K562 (cell line): ENCODE data around the gene TMEM63C. TPM values are rescaled to one million over a fixed set of nuclear protein-coding genes. Genes with fewer than 3 reads are reported as not detected.

ENCODE experiments used
- CTCF ChIP-seq, 3 experiments: IDR thresholded peaks in 2 of 3; conservative IDR thresholded peaks in 1 of 3; 2 replicates each; pipeline ENCODE4 v1.5.1; 2011 to 2012; ENCODE audit warnings: low read length in 3 of 3, mild to moderate bottlenecking in 3 of 3, control low read depth in 2 of 3, improper control_type of control experiment in 1 of 3, inconsistent platforms in 1 of 3, low read depth in 1 of 3, mixed read lengths in 1 of 3, moderate library complexity in 1 of 3; ENCODE audit not compliant: insufficient read depth in 2 of 3
- E2F6 ChIP-seq, 2 experiments: IDR thresholded peaks; 2 replicates each; pipeline ENCODE4 v1.6.1; 2011; ENCODE audit warnings: borderline replicate concordance in 1 of 2, control low read depth in 1 of 2, low read depth in 1 of 2, low read length in 1 of 2, mild to moderate bottlenecking in 1 of 2, mixed read lengths in 1 of 2, moderate library complexity in 1 of 2; ENCODE audit not compliant: insufficient read depth in 1 of 2, insufficient read length in 1 of 2, poor library complexity in 1 of 2, severe bottlenecking in 1 of 2; ENCODE audit errors: extremely low read depth in 1 of 2
- FOXP4 ChIP-seq: sonication (generic); formaldehyde crosslinking; IDR thresholded peaks from 2 replicates; pipeline ENCODE4 v1.8.0; 2022; ENCODE audit warnings: mild to moderate bottlenecking, missing genetic modification reagents, borderline replicate concordance
- MAZ ChIP-seq, 2 experiments: fragments of 450-650 bp in 1 of 2; sonication (generic) in 1 of 2; formaldehyde crosslinking; IDR thresholded peaks in 1 of 2; conservative IDR thresholded peaks in 1 of 2; 2 replicates each; pipeline versions ENCODE4 v1.4.0 to v1.5.0; 2020; ENCODE audit warnings: mild to moderate bottlenecking in 1 of 2, missing genetic modification reagents in 1 of 2
- NKRF ChIP-seq: fragments of 450-650 bp; IDR thresholded peaks from 2 replicates; pipeline ENCODE4 v1.6.1; 2016; ENCODE audit warnings: borderline replicate concordance
- polyA plus RNA-seq, 8 experiments: library from polyadenylated mRNA; depleted of rRNA in 4 of 8; stranded (reverse) in 5 of 8; unstranded in 3 of 8; fragments of >200 nt; fragmentation: Nextera tagmentation in 2 of 8; fragmentation: Illumina TruSeq in 1 of 8; extraction: Ambion mirVana in 2 of 8; extraction: Trizol in 1 of 8; gene quantifications; 2 replicates each; pipeline versions ENCODE4 v1.2.1 to v1.2.3, GENCODE V29; 2011 to 2014; ENCODE audit warnings: inconsistent platforms in 1 of 8, missing spikeins in 1 of 8
- total RNA-seq, 7 experiments: library from RNA; depleted of rRNA in 6 of 7; stranded (reverse); fragments of >200 nt in 6 of 7; fragmentation: Illumina TruSeq in 2 of 7; extraction: Trizol in 2 of 7; gene quantifications; 2 replicates each; pipeline versions ENCODE4 v1.2.1 to v1.2.3, GENCODE V29; 2011 to 2021; ENCODE audit warnings: low replicate concordance in 1 of 7

The TMEM63C gene
- total and polyA plus RNA-seq, 9 of the 15 experiments (the other 6 are each of a cell fraction or from before 2014, with no cell fraction given) = 0.07 TPM; not detected in 8

- TF ChIP-seq FOXP4 (CRISPR knock-in tag) (no peak), CTCF (IDR thresholded peaks at IDR 0.05 in 2 of 3, conservative IDR thresholded peaks at IDR 0.05 in 1 of 3; ENCODE audit: insufficient read depth in 2 of 3, low read depth in 1 of 3, low read length in 3 of 3) (peak; percentile 49 to 71 (median 50); a peak in 5 of 6 replicates), MAZ (CRISPR knock-in tag; conservative IDR thresholded peaks at IDR 0.05 in 1 of 2, IDR thresholded peaks at IDR 0.05 in 1 of 2) (0 out of 4 replicates have a peak, but pooled peaks of 1 of the 2 experiments have one; percentile 25), E2F6 (IDR thresholded peaks at IDR 0.05; ENCODE audit: borderline replicate concordance in 1 of 2, extremely low read depth in 1 of 2, insufficient read depth in 1 of 2, insufficient read length in 1 of 2, low read depth in 1 of 2, low read length in 1 of 2, poor library complexity in 1 of 2, severe bottlenecking in 1 of 2) (peak in 1 of 2 experiments; percentile 38), NKRF (no peak)
Measured at GRCh38 chr14:77139540-77140358, 41.8 kb upstream of the TMEM63C start (continued).
